Left lung (tissue), 10 donors: ENCODE results near the gene SNED1. TPM values are rescaled to one million over a fixed set of nuclear protein-coding genes. Genes with fewer than 3 reads are reported as not detected.

Experiments used
- ATAC-seq: fragments of 200-7000 bp; cut with Tn5 transposase; one replicate; pipeline ENCODE4 v1.9.1; 2020; ENCODE audit warnings: moderate library complexity
- DNase-seq, 4 donors: peaks; one replicate each; pipeline ENCODE4 v3.0.0-alpha.2; 2013 to 2020
- H3K27ac ChIP-seq, 2 donors: fragments of 200-600 bp; sonication (generic) in 1 of 2; one replicate each; pipeline versions ENCODE4 v1.5.0 to v1.8.0; 2020 to 2021
- H3K27me3 ChIP-seq, 2 donors: fragments of 200-600 bp; sonication (generic) in 1 of 2; one replicate each; pipeline versions ENCODE4 v1.5.0 to v1.8.0; 2020 to 2021
- H3K36me3 ChIP-seq, 2 donors: fragments of 200-600 bp; sonication (generic) in 1 of 2; one replicate each; pipeline versions ENCODE4 v1.5.0 to v1.8.0; 2020 to 2021
- H3K4me1 ChIP-seq, 2 donors: fragments of 200-600 bp; one replicate each; pipeline ENCODE4 v1.8.0; 2021
- H3K4me3 ChIP-seq, 2 donors: fragments of 200-600 bp; sonication (generic) in 1 of 2; one replicate each; pipeline versions ENCODE4 v1.5.0 to v1.8.0; 2020 to 2021; ENCODE audit warnings: mild to moderate bottlenecking in 1 of 2
- H3K9me3 ChIP-seq, 2 donors: fragments of 200-600 bp; sonication (generic) in 1 of 2; one replicate each; pipeline versions ENCODE4 v1.5.0 to v1.8.0; 2020 to 2021
- CTCF ChIP-seq, 2 donors: fragments of 200-600 bp; sonication (generic) in 1 of 2; IDR thresholded peaks; one replicate each; pipeline versions ENCODE4 v1.5.0 to v1.8.0; 2021; ENCODE audit warnings: antibody characterized with exemption in 2 of 2
- intact Hi-C, 2 donors: fragments of 100-400 bp; cut with DNase I; formaldehyde crosslinking; loops; one replicate each; pipeline versions ENCODE4 v1.11.2 to v1.14.2; 2022
- polyA plus RNA-seq, 6 donors: library from polyadenylated mRNA; unstranded; fragments of 120-200 nt; gene quantifications; one replicate each; pipeline ENCODE4 v1.2.1, GENCODE V29; 2013; ENCODE audit not compliant: insufficient read length in 6 of 6
- total RNA-seq, 2 donors: library from RNA; stranded (reverse); fragmentation: NEBNext Ultra II Directional; extraction: Animal tissue kit (Norgen Biotek cat#: 25700); gene quantifications; one replicate each; pipeline ENCODE4 v1.2.1, GENCODE V29; 2021
- donor health status: DM: no; HTN: yes; CAD: no.
- donor health status: DM: no; HTN: no; CAD: no.

SNED1 gene
- total and polyA plus RNA-seq, 8 donors, result 36.4 to 81.0 (median 54.7) TPM

DNA sequence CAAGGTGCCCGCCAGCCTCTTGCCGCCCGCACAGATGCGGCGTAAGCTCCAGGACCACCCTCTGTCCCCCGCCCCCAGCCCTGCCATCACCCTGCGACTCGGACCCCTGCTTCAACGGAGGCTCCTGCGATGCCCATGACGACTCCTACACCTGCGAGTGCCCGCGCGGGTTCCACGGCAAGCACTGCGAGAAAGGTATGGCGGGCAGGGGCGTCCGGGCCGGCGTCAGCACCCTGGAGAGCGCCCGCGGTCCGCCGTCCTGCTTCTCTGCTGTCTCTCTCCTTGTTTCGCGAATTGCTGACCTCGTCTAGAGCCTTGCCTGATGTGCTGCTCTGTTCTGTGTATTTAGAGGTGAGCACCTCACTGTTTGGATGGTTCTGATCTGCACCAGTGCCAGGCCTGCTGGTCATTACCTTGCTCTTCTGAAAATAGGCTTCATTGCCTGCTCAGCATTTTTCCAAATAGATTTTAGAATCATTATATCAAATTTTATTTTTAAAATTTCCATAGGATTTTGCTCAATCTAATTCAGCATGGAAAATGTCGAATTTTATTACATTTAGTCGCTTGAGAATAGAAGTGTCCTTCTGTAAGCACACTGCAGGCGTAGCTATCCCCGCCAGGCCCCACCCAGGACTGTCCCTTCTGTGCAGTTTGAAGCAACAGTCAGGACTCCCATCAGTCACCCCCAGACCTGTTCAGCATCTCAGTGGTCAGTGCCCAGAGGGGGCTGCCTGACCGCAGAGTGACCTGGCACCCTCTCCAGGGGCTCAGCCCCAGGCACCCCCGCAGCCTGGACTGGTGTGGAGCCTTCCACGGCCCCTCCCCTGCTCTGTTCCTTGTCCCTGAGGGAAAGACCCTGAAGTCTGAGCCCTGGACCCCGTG is 51.6 kb downstream of the SNED1 start:
- H3K9me3 ChIP-seq, result no peaks in the 10 kb centered on the region
- ATAC-seq, result no peak
- no peaks in the 10 kb centered on the region for H3K27me3 ChIP-seq
- intact Hi-C loops, result no loop called here
- no peak for TF ChIP-seq CTCF (IDR thresholded peaks at IDR 0.05)
- DNase-seq, result peak in 1 of 4 donors; percentile 72
- H3K36me3 ChIP-seq, result peaks cover 0 to 46% of the 10 kb centered on the region in 2 donors
- H3K4me1 ChIP-seq, result no peaks in the 10 kb centered on the region
- H3K4me3 ChIP-seq, result no peak overlapping the region
- no peak overlapping the region for H3K27ac ChIP-seq

- intact Hi-C loops, result no loop called here
- Histone ChIP-seq H3K9me3 (no peaks in the 10 kb centered on the region), H3K36me3 (peaks cover 0 to 46% of the 10 kb centered on the region in 2 donors), H3K27ac (no peak overlapping the region), H3K4me1 (no peaks in the 10 kb centered on the region), H3K27me3 (no peaks in the 10 kb centered on the region), H3K4me3 (no peak overlapping the region)
- TF ChIP-seq CTCF (IDR thresholded peaks at IDR 0.05), result no peak
- DNase-seq (no peak), ATAC-seq (no peak)
Measured at GRCh38 chr2:241050624-241051577, 52.5 kb downstream of the SNED1 start.

DNA sequence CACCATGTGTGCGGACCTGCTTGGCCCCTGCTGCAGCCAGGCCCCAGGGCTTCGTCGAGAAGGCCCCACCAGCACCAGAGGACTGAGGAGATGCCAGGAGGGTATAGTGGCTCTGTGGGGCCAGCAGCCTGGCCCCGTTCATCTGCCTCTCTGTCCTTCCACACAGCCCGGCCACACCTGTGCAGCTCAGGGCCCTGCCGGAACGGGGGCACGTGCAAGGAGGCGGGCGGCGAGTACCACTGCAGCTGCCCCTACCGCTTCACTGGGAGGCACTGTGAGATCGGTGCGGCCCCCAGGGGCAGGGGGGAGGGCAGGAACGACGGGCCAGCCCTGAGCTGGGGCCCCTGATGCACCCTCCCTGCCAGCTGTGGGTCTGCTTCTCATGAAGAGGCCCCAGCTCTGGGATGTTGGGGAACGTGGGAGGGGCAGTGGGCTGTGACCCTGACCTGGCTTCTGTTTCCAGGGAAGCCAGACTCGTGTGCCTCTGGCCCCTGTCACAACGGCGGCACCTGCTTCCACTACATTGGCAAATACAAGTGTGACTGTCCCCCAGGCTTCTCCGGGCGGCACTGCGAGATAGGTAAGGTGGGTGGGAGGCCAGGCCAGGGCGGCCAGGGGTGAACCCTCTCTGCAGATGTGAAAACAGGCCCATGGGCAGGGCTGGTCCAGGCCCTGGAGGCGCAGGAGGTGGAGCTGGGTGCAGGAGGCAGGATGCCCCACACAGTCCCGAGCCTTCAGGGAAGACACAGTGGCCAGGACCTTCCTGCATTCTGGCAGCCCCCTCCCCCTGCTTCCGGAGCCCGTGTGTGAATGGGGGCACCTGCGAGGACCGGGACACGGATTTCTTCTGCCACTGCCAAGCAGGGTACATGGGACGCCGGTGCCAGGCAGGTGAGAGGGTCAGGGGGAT is 53.4 kb downstream of the SNED1 start:
- Histone ChIP-seq H3K4me3 (no peak overlapping the region), H3K9me3 (no peaks in the 10 kb centered on the region), H3K36me3 (peaks cover 0 to 46% of the 10 kb centered on the region in 2 donors), H3K4me1 (no peaks in the 10 kb centered on the region), H3K27me3 (no peaks in the 10 kb centered on the region), H3K27ac (no peak overlapping the region)
- ATAC-seq (no peak), DNase-seq (peak in 1 of 4 donors; percentile 63)
- no peak for TF ChIP-seq CTCF (IDR thresholded peaks at IDR 0.05)
- intact Hi-C loops, result no loop called here

DNA sequence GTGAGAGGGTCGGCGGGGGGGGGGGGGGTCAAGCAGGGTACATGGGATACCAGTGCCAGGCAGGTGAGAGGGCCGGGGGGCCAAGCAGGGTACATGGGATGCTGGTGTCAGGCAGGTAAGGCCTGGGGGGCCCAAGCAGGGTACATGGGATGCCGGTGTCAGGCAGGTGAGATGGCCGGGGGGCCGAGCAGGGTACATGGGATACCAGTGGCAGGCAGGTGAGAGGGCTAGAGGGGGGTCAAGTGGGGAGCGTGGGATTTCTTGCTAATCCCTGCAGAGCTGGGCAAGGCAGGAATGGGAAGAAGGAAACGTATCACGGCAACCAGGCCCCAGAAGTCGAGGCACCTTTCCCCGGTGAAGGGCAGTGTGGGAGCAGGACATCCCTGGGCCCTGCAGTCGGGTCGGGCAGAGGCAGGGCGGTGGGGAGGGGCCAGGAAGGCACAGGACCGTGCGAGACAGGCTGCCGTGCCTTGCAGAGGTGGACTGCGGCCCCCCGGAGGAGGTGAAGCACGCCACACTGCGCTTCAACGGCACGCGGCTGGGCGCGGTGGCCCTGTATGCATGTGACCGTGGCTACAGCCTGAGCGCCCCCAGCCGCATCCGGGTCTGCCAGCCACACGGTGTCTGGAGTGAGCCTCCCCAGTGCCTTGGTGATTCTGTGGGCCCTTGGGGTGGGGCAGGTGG is 54.4 kb downstream of the SNED1 start:
- Histone ChIP-seq H3K4me1 (no peaks in the 10 kb centered on the region), H3K4me3 (no peak overlapping the region), H3K27me3 (no peaks in the 10 kb centered on the region), H3K36me3 (peaks cover 0 to 46% of the 10 kb centered on the region in 2 donors), H3K9me3 (no peaks in the 10 kb centered on the region), H3K27ac (no peak overlapping the region)
- peak; percentile 10 for ATAC-seq
- TF ChIP-seq CTCF (IDR thresholded peaks at IDR 0.05), result no peak
- peak in 2 of 4 donors; percentile 31 to 77 for DNase-seq
- intact Hi-C loops, result no loop called here
